Measurements from ENCODE around the gene ZBTB9.
"Not testable (repeated sequence)": the region's sequence is repeated elsewhere in the genome, so short reads cannot be mapped to it uniquely, and the experiment has no call there.

Gene ZBTB9

DNA sequence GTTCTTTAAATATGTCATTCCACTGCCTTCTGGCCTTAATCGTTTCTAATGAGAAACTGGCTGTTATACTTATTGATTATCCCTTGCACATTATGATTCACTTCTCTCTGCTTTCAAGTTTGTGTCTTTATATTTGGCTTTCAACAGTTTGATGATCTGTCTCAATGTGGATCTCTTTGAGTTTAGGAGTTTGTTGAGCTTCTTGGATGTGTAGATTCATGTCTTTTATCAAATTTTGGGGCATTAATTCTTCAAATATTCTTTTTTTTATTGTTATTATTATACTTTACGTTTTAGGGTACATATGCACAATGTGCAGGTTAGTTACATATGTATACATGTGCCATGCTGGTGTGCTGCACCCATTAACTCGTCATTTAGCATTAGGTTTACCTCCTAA, 29.3 kb downstream of the ZBTB9 start:
- no peaks in the 10 kb centered on the region for H3K9me3 ChIP-seq (ENCODE audit: insufficient read depth, low read length)
- no peaks in the 10 kb centered on the region for H3K36me3 ChIP-seq (ENCODE audit: low read length)
- no peak overlapping the region for H2AFZ ChIP-seq (ENCODE audit: low read depth, low read length, severe bottlenecking)
- H3K4me3 ChIP-seq (ENCODE audit: insufficient read depth, low read length, poor library complexity, severe bottlenecking): no peak overlapping the region
- H4K20me1 ChIP-seq (ENCODE audit: low read depth, low read length): no peaks in the 10 kb centered on the region
- H3F3A ChIP-seq (ENCODE audit: insufficient read depth): no peaks in the 10 kb centered on the region
- 0 out of 2 replicates have a peak, but pooled peaks cover 2% of the 10 kb centered on the region for H3K27me3 ChIP-seq (ENCODE audit: low read length)
- H3K27ac ChIP-seq (ENCODE audit: low read depth, low read length): no peak overlapping the region
- no peaks in the 10 kb centered on the region for H3K79me2 ChIP-seq (ENCODE audit: insufficient read depth, low read length)
- no peaks in the 10 kb centered on the region for H3K9me2 ChIP-seq (replicated peaks; ENCODE audit: insufficient read depth, low read length)
- H3K9ac ChIP-seq (ENCODE audit: low read length): no peak overlapping the region
- TF ChIP-seq, protein P1, sequence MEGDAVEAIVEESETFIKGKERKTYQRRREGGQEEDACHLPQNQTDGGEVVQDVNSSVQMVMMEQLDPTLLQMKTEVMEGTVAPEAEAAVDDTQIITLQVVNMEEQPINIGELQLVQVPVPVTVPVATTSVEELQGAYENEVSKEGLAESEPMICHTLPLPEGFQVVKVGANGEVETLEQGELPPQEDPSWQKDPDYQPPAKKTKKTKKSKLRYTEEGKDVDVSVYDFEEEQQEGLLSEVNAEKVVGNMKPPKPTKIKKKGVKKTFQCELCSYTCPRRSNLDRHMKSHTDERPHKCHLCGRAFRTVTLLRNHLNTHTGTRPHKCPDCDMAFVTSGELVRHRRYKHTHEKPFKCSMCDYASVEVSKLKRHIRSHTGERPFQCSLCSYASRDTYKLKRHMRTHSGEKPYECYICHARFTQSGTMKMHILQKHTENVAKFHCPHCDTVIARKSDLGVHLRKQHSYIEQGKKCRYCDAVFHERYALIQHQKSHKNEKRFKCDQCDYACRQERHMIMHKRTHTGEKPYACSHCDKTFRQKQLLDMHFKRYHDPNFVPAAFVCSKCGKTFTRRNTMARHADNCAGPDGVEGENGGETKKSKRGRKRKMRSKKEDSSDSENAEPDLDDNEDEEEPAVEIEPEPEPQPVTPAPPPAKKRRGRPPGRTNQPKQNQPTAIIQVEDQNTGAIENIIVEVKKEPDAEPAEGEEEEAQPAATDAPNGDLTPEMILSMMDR (IDR thresholded peaks at IDR 0.05; ENCODE audit: insufficient read depth, low read length, poor library complexity, severe bottlenecking): no peak
- no peak for TF ChIP-seq EZH2phosphoT487 (conservative IDR thresholded peaks at IDR 0.05; ENCODE audit: low read length)
- H3K4me2 ChIP-seq (ENCODE audit: low read depth, low read length, poor library complexity, severe bottlenecking): no peak overlapping the region

DNA sequence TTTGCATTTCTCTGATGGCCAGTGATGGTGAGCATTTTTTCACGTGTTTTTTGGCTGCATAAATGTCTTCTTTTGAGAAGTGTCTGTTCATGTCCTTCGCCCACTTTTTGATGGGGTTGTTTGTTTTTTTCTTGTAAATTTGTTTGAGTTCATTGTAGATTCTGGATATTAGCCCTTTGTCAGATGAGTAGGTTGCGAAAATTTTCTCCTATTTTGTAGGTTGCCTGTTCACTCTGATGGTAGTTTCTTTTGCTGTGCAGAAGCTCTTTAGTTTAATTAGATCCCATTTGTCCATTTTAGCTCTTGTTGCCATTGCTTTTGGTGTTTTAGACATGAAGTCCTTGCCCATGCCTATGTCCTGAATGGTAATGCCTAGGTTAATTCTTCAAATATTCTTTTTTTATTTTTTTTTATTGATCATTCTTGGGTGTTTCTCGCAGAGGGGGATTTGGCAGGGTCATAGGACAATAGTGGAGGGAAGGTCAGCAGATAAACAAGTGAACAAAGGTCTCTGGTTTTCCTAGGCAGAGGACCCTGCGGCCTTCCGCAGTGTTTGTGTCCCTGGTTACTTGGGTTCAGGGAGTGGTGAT, 30.4 kb downstream of the ZBTB9 start:
- H3K4me3 ChIP-seq (ENCODE audit: insufficient read depth, low read length, poor library complexity, severe bottlenecking); H3K9me3 ChIP-seq (ENCODE audit: insufficient read depth, low read length); H3K27me3 ChIP-seq (ENCODE audit: low read length); H4K20me1 ChIP-seq (ENCODE audit: low read depth, low read length); H3K9me2 ChIP-seq (replicated peaks; ENCODE audit: insufficient read depth, low read length); H3K79me2 ChIP-seq (ENCODE audit: insufficient read depth, low read length); H3F3A ChIP-seq (ENCODE audit: insufficient read depth); H2AFZ ChIP-seq (ENCODE audit: low read depth, low read length, severe bottlenecking); H3K36me3 ChIP-seq (ENCODE audit: low read length); H3K9ac ChIP-seq (ENCODE audit: low read length); H3K4me2 ChIP-seq (ENCODE audit: low read depth, low read length, poor library complexity, severe bottlenecking); H3K27ac ChIP-seq (ENCODE audit: low read depth, low read length): not testable (repeated sequence)

DNA sequence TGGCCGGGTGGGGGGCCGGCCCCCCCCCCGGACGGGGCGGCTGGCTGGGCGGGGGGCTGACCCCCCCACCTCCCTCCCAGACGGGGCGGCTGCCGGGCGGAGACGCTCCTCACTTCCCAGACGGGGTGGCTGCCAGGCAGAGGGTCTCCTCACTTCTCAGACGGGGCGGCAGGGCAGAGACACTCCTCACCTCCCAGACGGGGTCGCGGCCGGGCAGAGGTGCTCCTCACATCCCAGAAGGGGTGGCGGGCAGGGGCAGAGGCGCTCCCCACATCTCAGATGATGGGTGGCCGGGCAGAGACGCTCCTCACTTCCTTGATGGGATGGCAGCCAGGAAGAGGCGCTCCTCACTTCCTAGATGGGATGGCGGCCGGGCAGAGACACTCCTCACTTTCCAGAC, 31.3 kb downstream of the ZBTB9 start:
- not testable (repeated sequence) for H3K79me2 ChIP-seq (ENCODE audit: insufficient read depth, low read length); H3K9me3 ChIP-seq (ENCODE audit: insufficient read depth, low read length); H3K27me3 ChIP-seq (ENCODE audit: low read length); H3K27ac ChIP-seq (ENCODE audit: low read depth, low read length); H3K4me2 ChIP-seq (ENCODE audit: low read depth, low read length, poor library complexity, severe bottlenecking); H4K20me1 ChIP-seq (ENCODE audit: low read depth, low read length); H3K9ac ChIP-seq (ENCODE audit: low read length); H3K9me2 ChIP-seq (replicated peaks; ENCODE audit: insufficient read depth, low read length); H3F3A ChIP-seq (ENCODE audit: insufficient read depth); H3K36me3 ChIP-seq (ENCODE audit: low read length); H2AFZ ChIP-seq (ENCODE audit: low read depth, low read length, severe bottlenecking); H3K4me3 ChIP-seq (ENCODE audit: insufficient read depth, low read length, poor library complexity, severe bottlenecking)

DNA sequence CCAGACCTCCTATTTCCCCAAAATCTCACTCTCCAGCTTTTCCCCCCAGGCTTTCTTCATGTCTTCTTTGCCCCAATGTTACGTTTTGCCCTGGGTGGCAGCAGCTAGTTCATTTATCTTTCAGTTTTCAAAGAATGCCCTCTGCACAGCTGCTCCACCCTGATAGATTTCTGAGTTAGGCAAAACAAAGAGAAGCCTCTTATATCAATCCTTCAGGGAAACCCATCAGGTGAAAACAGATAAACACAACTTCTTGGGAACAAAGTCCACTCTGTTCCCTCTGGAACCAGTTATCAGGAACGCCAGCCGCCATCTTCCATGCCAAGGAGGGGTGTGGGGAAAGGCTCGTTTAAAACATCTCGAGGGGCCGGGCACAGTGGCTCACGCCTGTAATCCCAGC, 34.0 kb downstream of the ZBTB9 start:
- Histone ChIP-seq H2AFZ (ENCODE audit: low read depth, low read length, severe bottlenecking) (no peak overlapping the region), H3K79me2 (ENCODE audit: insufficient read depth, low read length) (no peaks in the 10 kb centered on the region), H3K27me3 (ENCODE audit: low read length) (no peaks in the 10 kb centered on the region), H3K4me3 (ENCODE audit: insufficient read depth, low read length, poor library complexity, severe bottlenecking) (no peak overlapping the region), H3K9me2 (replicated peaks; ENCODE audit: insufficient read depth, low read length) (no peaks in the 10 kb centered on the region), H3K9ac (ENCODE audit: low read length) (no peak overlapping the region), H3K36me3 (ENCODE audit: low read length) (no peaks in the 10 kb centered on the region), H3K9me3 (ENCODE audit: insufficient read depth, low read length) (no peaks in the 10 kb centered on the region), H3F3A (ENCODE audit: insufficient read depth) (no peaks in the 10 kb centered on the region), H4K20me1 (ENCODE audit: low read depth, low read length) (no peaks in the 10 kb centered on the region), H3K27ac (ENCODE audit: low read depth, low read length) (no peak overlapping the region), H3K4me2 (ENCODE audit: low read depth, low read length, poor library complexity, severe bottlenecking) (no peak overlapping the region)
- TF ChIP-seq EZH2phosphoT487 (conservative IDR thresholded peaks at IDR 0.05; ENCODE audit: low read length): no peak
- TF ChIP-seq, protein P1 (IDR thresholded peaks at IDR 0.05; ENCODE audit: insufficient read depth, low read length, poor library complexity, severe bottlenecking): no peak
